Mesodermal cell (in vitro differentiated cells): ENCODE data around the gene DOC2A.
"Not testable (repeated sequence)": the region's sequence is repeated elsewhere in the genome, so short reads cannot be mapped to it uniquely, and the experiment has no call there.

Source experiments
- H3K27ac ChIP-seq: 2 replicates; pipeline ENCODE4 v1.7.0; 2013; ENCODE audit warnings: mild to moderate bottlenecking, low read depth, low read length, moderate library complexity; ENCODE audit not compliant: severe bottlenecking
- H3K36me3 ChIP-seq: 2 replicates; pipeline ENCODE4 v1.7.1; 2013; ENCODE audit warnings: mild to moderate bottlenecking, low read length, moderate library complexity; ENCODE audit not compliant: control insufficient read depth, insufficient read depth
- H3K4me1 ChIP-seq: one replicate; pipeline ENCODE4 v1.7.1; 2013; ENCODE audit warnings: mild to moderate bottlenecking, low read length; ENCODE audit not compliant: insufficient read depth, control insufficient read depth, poor library complexity, severe bottlenecking
- H3K4me3 ChIP-seq: 2 replicates; pipeline ENCODE4 v1.7.0; 2013; ENCODE audit warnings: low read length, control low read depth, mild to moderate bottlenecking; ENCODE audit not compliant: insufficient read depth, poor library complexity, severe bottlenecking; ENCODE audit errors: extremely low read depth
- H3K9me3 ChIP-seq: 2 replicates; pipeline ENCODE4 v1.7.1; 2013; ENCODE audit warnings: mild to moderate bottlenecking, low read length, moderate library complexity; ENCODE audit not compliant: control insufficient read depth
- WGBS, 2 experiments: methylation state at CpG; one replicate each; pipeline ENCODE4 v1.1.5; 2013; ENCODE audit warnings: missing lambda C conversion rate in 2 of 2; ENCODE audit not compliant: insufficient coverage in 2 of 2; 5-methylcytosine and 5-hydroxymethylcytosine counted together

DOC2A gene

DNA sequence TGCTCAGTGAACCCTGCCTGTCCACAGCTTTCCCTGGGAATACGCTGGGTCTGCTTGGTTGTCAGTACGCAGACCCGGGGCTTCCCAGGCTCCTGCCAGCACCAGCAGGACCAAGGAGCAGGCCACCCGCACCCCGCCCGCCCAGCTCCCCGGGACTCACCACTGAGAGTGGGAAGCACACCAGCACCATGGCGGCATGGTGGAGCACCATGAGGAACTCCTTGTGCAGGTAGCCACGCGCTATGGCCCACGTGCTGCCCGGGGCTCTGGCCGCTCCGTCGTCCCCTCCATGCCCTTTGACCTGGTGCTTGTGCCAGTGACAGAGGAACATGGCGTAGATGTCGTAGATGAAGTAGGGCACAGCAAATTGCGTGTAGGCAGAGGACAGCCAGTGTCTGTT lies 15.6 kb upstream of the DOC2A start:
- no peak overlapping the region for H3K27ac ChIP-seq
- peaks cover 8% of the 10 kb centered on the region for H3K4me1 ChIP-seq
- WGBS, 2 experiments, result 92 to 94% methylated on average over 18 of the region's 18 CpGs
- H3K4me3 ChIP-seq, result no peak overlapping the region
- H3K9me3 ChIP-seq, result no peaks in the 10 kb centered on the region
- no peaks in the 10 kb centered on the region for H3K36me3 ChIP-seq

DNA sequence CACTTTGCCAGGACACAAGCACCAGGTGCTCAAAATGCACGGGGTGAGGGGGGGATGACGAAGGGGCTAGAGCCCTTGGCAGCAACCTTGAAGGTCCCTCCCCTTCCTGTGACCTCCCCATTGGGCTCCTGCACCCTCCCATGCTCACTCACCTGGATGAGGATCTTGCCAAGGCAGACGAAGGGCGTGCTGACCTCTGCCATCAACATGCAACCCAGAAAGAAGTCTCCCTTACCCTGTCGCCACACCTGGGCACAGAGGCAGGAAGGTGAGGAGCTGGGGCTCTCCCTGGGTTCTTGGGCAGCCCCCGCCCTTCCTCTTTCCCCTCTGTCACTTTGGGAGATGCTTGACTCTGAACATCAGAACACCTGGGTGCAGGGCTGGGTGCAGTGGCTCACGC lies 14.7 kb upstream of the DOC2A start:
- H3K36me3 ChIP-seq, result no peaks in the 10 kb centered on the region
- no peak overlapping the region for H3K4me3 ChIP-seq
- peaks cover 2% of the 10 kb centered on the region for H3K4me1 ChIP-seq
- WGBS, 2 experiments, result 87 to 88% methylated on average over 3 to 7 of the region's 7 CpGs
- no peaks in the 10 kb centered on the region for H3K9me3 ChIP-seq
- no peak overlapping the region for H3K27ac ChIP-seq

DNA sequence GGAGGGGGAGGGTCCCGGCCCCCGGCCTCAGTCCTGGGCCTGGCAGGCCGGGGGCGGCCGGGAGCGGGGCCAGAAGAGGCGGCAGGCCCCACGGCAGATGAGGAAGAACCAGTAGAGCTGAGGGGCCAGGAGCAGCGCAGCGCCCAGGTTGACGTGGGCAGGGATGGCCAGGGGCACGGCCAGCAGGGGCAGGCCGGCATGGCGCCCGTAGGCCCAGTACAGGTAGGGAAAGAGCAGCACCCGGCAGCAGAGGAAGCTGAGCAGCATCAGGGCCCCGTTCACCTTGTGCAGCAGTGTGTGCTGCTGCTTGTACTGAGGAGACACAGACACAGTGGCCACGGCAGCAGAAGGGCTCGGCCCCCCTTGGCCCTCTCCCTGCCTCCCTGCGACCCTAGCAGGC lies 14.3 kb upstream of the DOC2A start:
- 87 to 88% methylated on average over 18 to 20 of the region's 20 CpGs for WGBS, 2 experiments
- no peak overlapping the region for H3K4me3 ChIP-seq
- no peak overlapping the region for H3K27ac ChIP-seq
- no peaks in the 10 kb centered on the region for H3K36me3 ChIP-seq
- no peaks in the 10 kb centered on the region for H3K4me1 ChIP-seq
- no peaks in the 10 kb centered on the region for H3K9me3 ChIP-seq

DNA sequence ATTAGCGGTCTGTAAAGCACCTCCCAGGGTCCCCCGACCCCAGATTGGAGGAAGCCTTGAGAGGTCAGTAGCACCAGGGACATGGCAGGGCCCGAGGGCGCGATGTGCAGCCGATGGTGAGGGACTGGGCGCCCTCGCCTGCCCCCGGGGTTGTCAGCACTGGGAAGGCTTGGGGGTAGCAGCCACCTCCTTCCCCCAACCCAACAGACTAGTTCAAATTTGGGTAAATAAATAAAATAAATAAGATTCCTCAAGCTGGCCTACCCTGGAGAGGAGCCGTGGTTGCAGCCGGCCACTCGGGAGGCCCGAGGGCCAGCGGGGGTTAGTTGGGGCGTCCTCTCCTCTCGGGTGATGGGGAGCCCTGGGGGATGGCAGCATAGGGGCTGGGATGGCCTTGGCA lies 13.6 kb upstream of the DOC2A start:
- H3K4me3 ChIP-seq, result no peak overlapping the region
- H3K27ac ChIP-seq, result no peak overlapping the region
- WGBS, 2 experiments, result 89 to 90% methylated on average over 5 to 9 of the region's 16 CpGs
- no peaks in the 10 kb centered on the region for H3K36me3 ChIP-seq
- H3K4me1 ChIP-seq, result no peaks in the 10 kb centered on the region
- no peaks in the 10 kb centered on the region for H3K9me3 ChIP-seq

DNA sequence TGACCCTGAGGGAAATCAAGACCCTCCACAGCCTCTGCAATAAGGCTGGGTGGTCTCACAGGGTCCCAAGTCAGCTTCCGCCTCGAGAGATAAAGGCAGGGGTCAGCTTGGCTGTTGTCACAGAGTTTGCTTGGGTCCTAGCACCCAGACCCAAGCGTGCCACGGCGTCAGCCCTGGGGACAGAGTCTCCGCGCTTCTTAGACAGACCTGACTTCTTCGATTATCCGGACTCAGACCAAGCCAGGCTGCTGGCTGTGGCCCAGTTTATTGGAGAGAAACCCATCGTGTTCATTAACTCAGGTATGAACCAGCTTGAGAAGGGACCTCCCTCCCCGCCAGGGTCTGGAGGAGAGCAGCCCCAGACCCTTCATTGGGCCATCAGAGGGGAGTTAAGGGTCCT lies 12.8 kb upstream of the DOC2A start:
- 91 to 92% methylated on average over 11 of the region's 11 CpGs for WGBS, 2 experiments
- H3K9me3 ChIP-seq, result no peaks in the 10 kb centered on the region
- no peaks in the 10 kb centered on the region for H3K4me1 ChIP-seq
- H3K36me3 ChIP-seq, result no peaks in the 10 kb centered on the region
- H3K27ac ChIP-seq, result no peak overlapping the region
- H3K4me3 ChIP-seq, result no peak overlapping the region

DNA sequence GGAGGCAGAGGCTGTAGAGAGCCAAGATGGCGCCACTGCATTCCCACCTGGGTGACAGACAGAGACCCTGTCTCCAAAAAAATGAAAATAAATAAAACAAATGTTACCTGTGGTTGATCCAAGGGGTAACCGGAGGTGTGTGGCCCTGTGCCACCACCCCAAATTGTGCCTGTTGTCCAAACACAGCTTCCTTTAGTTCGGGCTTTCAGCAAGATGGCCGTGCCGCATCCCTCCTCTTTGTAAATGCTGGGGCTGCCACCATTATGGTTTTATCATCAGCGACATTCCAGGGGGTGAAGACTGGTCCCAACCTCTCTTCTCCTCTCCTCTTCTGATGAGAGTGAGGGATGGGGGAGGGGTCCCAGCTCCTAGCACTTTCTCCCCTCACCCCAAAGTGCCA lies 12.1 kb upstream of the DOC2A start, which contains the start of gene C16orf92:
Gene C16orf92, plus strand, starts transcription at position 312 of the 400 bp plus-strand sequence. CDS start 143 bp downstream, outside the sequence.
- Histone ChIP-seq H3K36me3 (no peaks in the 10 kb centered on the region), H3K4me1 (no peaks in the 10 kb centered on the region), H3K27ac (no peak within 1 kb of the TSS), H3K4me3 (no peak within 1 kb of the TSS), H3K9me3 (no peaks in the 10 kb centered on the region)
- WGBS, 2 experiments, result 86 to 94% methylated on average over 3 to 5 of the region's 6 CpGs

DNA sequence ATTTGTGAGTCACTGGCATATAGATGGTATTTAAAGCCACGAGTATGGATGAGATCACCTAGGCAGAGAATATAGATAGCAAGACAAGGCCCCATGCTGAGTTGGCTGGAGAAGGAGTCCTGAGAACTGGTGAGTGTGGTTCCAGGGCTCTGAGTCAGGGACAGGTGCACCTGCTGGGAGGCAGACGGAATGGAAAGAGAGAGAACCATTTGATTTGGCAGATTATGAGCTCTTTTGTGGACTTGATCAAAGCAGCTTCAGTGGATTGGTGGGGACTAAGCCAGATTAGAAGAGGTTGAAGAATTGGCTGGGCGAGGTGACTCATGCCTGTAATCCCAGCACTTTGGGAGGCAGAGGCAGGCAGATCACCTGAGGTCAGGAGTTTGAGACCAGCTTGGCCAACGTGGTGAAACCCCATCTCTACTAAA lies 7.9 kb upstream of the DOC2A start:
- H3K4me1 ChIP-seq, result no peaks in the 10 kb centered on the region
- H3K9me3 ChIP-seq, result no peaks in the 10 kb centered on the region
- no peak overlapping the region for H3K27ac ChIP-seq
- H3K4me3 ChIP-seq, result no peak overlapping the region
- H3K36me3 ChIP-seq, result no peaks in the 10 kb centered on the region
- 79 to 83% methylated on average over 3 of the region's 4 CpGs for WGBS, 2 experiments

DNA sequence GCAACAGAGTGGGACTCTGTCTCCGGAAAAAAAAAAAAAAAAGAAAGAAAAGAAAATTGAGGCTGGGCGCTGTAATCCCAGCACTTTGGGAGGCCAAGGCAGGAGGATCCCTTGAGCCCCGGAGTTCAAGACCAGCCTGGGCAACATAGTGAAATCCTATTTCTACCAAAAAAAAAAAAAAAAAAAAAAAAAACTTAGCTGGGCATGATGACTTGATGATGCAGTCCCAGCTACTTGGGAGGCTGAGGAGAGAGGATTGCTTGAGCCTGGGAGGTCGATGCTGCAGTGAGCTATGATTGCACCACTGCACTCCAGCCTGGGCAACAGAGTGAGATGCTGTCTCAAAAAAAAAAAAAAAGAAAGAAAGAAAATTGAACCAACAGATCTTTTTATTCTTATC lies 7.1 kb upstream of the DOC2A start:
- not testable (repeated sequence) for H3K27ac ChIP-seq, H3K9me3 ChIP-seq, H3K36me3 ChIP-seq, H3K4me1 ChIP-seq, H3K4me3 ChIP-seq
- WGBS, 2 experiments, result 86 to 93% methylated on average over 2 of the region's 4 CpGs

DNA sequence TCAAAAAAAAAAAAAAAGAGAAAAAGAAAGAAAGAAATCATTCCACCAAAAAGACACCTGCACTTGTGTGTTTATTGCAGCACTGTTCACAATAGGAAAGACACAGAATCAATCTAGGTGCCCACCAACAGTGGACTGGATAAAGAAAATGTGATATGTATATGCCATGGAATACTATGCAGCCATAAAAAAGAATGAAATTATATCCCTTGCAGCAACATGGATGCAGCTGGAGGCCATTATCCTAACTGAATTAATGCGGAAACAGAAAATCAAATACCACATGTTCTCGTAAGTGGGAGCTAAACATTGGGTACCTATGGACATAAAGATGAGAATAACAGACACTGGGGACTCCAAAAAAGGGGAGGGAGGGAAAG lies 6.4 kb upstream of the DOC2A start:
- no peak overlapping the region for H3K27ac ChIP-seq
- H3K4me1 ChIP-seq, result no peaks in the 10 kb centered on the region
- H3K9me3 ChIP-seq, result no peaks in the 10 kb centered on the region
- WGBS, 2 experiments, result 100% methylated on average over 2 of the region's 2 CpGs
- no peak overlapping the region for H3K4me3 ChIP-seq
- no peaks in the 10 kb centered on the region for H3K36me3 ChIP-seq

DNA sequence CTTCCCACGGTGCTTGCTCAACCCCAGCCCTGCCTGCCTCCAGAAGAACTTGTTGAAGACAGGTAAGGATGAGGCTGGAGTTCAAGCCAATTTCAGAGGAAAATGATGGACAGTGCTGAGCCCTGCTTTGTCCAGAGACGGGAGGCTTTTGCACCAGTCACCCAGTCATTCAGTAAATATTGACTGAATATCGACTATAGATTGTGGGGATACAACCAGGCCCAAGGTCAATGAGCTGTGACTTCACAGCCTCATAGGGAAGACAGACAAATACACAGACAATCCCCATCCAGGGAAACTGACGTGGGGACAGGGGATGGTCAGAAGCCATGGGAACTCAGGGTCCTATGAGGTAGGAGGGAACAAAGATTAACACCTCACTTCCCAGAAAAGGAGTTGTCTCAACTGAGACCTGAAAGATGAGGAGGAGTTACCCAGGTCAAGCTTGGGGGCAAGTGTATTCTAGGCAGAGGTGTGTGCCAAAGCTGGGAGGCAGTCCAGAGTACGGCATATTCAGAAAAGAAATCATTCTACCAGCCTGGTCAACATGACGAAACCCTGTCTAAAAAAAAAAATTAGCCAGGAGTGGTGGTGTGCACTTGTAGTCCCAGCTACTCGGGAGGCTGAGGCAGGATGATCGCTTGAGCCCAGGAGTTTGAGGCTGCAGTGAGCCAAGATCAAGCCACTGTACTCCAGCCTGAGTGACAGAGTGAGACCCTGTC lies 5.9 kb upstream of the DOC2A start:
- WGBS, 2 experiments, result 73 to 94% methylated on average over 5 to 7 of the region's 8 CpGs
- H3K4me1 ChIP-seq, result no peaks in the 10 kb centered on the region
- no peaks in the 10 kb centered on the region for H3K9me3 ChIP-seq

DNA sequence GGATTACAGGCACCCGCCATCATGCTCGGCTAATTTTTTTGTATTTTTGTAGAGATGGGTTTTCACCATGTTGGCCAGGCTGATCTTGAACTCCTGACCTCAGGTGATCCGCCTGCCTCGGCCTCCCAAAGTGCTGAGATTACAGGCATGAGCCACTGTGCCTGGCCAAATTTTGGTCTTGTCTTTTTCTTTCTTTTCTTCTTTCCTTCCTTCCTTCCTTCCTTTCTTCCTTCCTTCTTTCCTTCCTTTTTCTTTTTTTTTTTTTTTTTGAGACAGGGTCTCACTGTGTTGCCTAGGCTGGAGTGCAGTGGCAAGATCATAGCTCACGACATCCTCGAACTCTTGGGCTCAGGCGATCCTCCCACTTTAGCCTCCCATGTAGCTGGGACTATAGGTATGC lies 4.6 kb upstream of the DOC2A start:
- H3K36me3 ChIP-seq, H3K4me3 ChIP-seq, H3K4me1 ChIP-seq, H3K27ac ChIP-seq, H3K9me3 ChIP-seq: not testable (repeated sequence)
- WGBS, 2 experiments, result 91 to 98% methylated on average over 7 of the region's 7 CpGs

More for the DNA sequence above, 5.9 kb upstream of the DOC2A start:
- Histone ChIP-seq H3K36me3 (no peaks in the 10 kb centered on the region), H3K4me3 (no peak overlapping the region), H3K27ac (no peak overlapping the region)
